Natural killer cell (primary cell): ENCODE data around the gene TULP1. TPM values are rescaled to one million over a fixed set of nuclear protein-coding genes. Genes with fewer than 3 reads are reported as not detected.

Experiments
- ATAC-seq, 3 donors: fragments of 150-1000 bp in 2 of 3; fragments of 200-7000 bp in 1 of 3; cut with Tn5 transposase; 1 replicate in 1 of 3; 2 replicates in 2 of 3; pipeline ENCODE4 v1.10.0; 2021; ENCODE audit warnings: mild to moderate bottlenecking in 2 of 3, moderate library complexity in 2 of 3
- DNase-seq, 2 donors: peaks; one replicate each; pipeline versions ENCODE4 v3.0.0 to v3.0.0-alpha.2; 2013 to 2021; ENCODE audit warnings: mixed read lengths in 1 of 2
- H3K27ac ChIP-seq: one replicate; pipeline ENCODE4 v1.5.1; 2013; ENCODE audit warnings: mild to moderate bottlenecking, low read length
- H3K27me3 ChIP-seq: one replicate; pipeline ENCODE4 v1.6.1; 2013; ENCODE audit warnings: low read length; ENCODE audit not compliant: control insufficient read depth, insufficient read depth
- H3K36me3 ChIP-seq: one replicate; pipeline ENCODE4 v1.6.1; 2013; ENCODE audit warnings: low read length; ENCODE audit not compliant: control insufficient read depth, insufficient read depth
- H3K4me1 ChIP-seq: one replicate; pipeline ENCODE4 v1.6.1; 2013; ENCODE audit warnings: low read length; ENCODE audit not compliant: control insufficient read depth, insufficient read depth
- H3K4me3 ChIP-seq: one replicate; pipeline ENCODE4 v1.5.1; 2013; ENCODE audit warnings: low read length
- H3K9me3 ChIP-seq: one replicate; pipeline ENCODE4 v1.6.1; 2013; ENCODE audit warnings: low read length; ENCODE audit not compliant: control insufficient read depth, insufficient read depth
- H3K27ac Mint-ChIP-seq, 2 donors: one replicate each; pipeline ENCODE4 v1.8.0; 2022; ENCODE audit warnings: mild to moderate bottlenecking in 2 of 2, mixed read lengths in 2 of 2, moderate library complexity in 1 of 2
- H3K27me3 Mint-ChIP-seq, 2 donors: one replicate each; pipeline ENCODE4 v1.8.0; 2022; ENCODE audit warnings: low read depth in 2 of 2, mixed read lengths in 2 of 2
- H3K36me3 Mint-ChIP-seq: one replicate; pipeline ENCODE4 v1.8.0; 2022; ENCODE audit warnings: mixed read lengths
- H3K4me1 Mint-ChIP-seq, 2 donors: one replicate each; pipeline ENCODE4 v1.8.0; 2022; ENCODE audit warnings: mixed read lengths in 2 of 2
- H3K4me3 Mint-ChIP-seq: one replicate; pipeline ENCODE4 v1.8.0; 2022; ENCODE audit warnings: mild to moderate bottlenecking, moderate library complexity, mixed read lengths
- H3K9me3 Mint-ChIP-seq, 2 donors: one replicate each; pipeline ENCODE4 v1.8.0; 2022; ENCODE audit warnings: mixed read lengths in 2 of 2
- WGBS: methylation state at CpG from one replicate; pipeline ENCODE4 v1.1.7; 2013; ENCODE audit warnings: missing lambda C conversion rate; ENCODE audit not compliant: insufficient coverage; 5-methylcytosine and 5-hydroxymethylcytosine counted together
- intact Hi-C: fragments of 100-400 bp; cut with micrococcal nuclease; formaldehyde crosslinking; loops from one replicate; pipeline ENCODE4 v1.14.2; 2022
- total RNA-seq, 4 donors: library from RNA; stranded (reverse); fragments of 120-200 nt in 1 of 4; gene quantifications; one replicate each; pipeline versions ENCODE4 v1.2.3 to v1.2.4, GENCODE V29; 2013 to 2022
- TF ChIP-seq, protein P1 (sequence below): fragments of 200-600 bp; IDR thresholded peaks from one replicate; pipeline ENCODE4 v1.8.0; 2022; ENCODE audit warnings: antibody characterized with exemption

The TULP1 gene
- total RNA-seq, 3 donors from 2014 or later (not counting 1 experiment from before 2014, with no cell fraction given): not detected

DNA sequence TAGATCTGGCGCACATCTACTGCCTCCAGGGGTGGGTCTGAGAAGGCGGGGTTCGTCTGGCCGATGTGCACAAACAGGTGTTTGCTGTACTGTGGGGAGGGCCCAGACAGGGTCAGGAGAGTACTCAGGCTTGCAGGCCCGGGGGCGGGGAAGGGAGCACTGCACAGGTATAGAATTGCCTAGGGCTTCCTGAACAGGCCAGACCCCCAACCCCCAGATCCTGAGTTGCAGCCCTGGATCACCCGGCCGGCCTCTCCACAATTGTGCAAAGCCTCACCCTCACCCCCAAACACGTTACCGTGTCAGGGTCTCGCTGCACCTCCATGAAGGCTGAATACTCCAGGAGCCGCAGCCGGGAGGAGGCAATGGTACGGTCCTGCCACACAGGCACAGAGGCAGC is 36.7 kb downstream of the TULP1 start:
- DNase-seq (no peak), ATAC-seq (peak in 1 of 3 donors; percentile 6)
- Histone ChIP-seq H3K4me3 (no peak overlapping the region), H3K36me3 (peaks cover 24% of the 10 kb centered on the region), H3K27me3 (no peaks in the 10 kb centered on the region), H3K4me1 (peaks cover 7% of the 10 kb centered on the region), H3K27ac (no peak overlapping the region), H3K9me3 (no peaks in the 10 kb centered on the region)
- intact Hi-C loops: no loop called here
- H3K36me3 Mint-ChIP-seq: no peaks in the 10 kb centered on the region
- TF ChIP-seq, protein P1, sequence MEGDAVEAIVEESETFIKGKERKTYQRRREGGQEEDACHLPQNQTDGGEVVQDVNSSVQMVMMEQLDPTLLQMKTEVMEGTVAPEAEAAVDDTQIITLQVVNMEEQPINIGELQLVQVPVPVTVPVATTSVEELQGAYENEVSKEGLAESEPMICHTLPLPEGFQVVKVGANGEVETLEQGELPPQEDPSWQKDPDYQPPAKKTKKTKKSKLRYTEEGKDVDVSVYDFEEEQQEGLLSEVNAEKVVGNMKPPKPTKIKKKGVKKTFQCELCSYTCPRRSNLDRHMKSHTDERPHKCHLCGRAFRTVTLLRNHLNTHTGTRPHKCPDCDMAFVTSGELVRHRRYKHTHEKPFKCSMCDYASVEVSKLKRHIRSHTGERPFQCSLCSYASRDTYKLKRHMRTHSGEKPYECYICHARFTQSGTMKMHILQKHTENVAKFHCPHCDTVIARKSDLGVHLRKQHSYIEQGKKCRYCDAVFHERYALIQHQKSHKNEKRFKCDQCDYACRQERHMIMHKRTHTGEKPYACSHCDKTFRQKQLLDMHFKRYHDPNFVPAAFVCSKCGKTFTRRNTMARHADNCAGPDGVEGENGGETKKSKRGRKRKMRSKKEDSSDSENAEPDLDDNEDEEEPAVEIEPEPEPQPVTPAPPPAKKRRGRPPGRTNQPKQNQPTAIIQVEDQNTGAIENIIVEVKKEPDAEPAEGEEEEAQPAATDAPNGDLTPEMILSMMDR: no peak
- 90% methylated on average over 13 of the region's 14 CpGs for WGBS
- peaks cover under 1% of the 10 kb centered on the region in 2 donors for H3K4me1 Mint-ChIP-seq
- no peaks in the 10 kb centered on the region for H3K9me3 Mint-ChIP-seq
- no peak overlapping the region for H3K27ac Mint-ChIP-seq
- H3K4me3 Mint-ChIP-seq: no peak overlapping the region
- no peaks in the 10 kb centered on the region for H3K27me3 Mint-ChIP-seq

- intact Hi-C loops: no loop called here
- no peak overlapping the region for H3K27ac ChIP-seq
- H3K4me1 Mint-ChIP-seq: peaks cover 4 to 5% of the 10 kb centered on the region in 2 donors
- TF ChIP-seq, protein P1: no peak
- DNase-seq (peak in 1 of 2 donors; percentile 5), ATAC-seq (no peak)
- H3K4me1 ChIP-seq: peaks cover 7% of the 10 kb centered on the region
- 96% methylated on average over 4 of the region's 4 CpGs for WGBS
- no peaks in the 10 kb centered on the region for H3K27me3 Mint-ChIP-seq
- H3K36me3 ChIP-seq: peaks cover 29% of the 10 kb centered on the region
- H3K27me3 ChIP-seq: no peaks in the 10 kb centered on the region
- H3K9me3 Mint-ChIP-seq: no peaks in the 10 kb centered on the region
- no peak overlapping the region for H3K27ac Mint-ChIP-seq
- no peaks in the 10 kb centered on the region for H3K9me3 ChIP-seq
- no peak overlapping the region for H3K4me3 ChIP-seq
- no peaks in the 10 kb centered on the region for H3K36me3 Mint-ChIP-seq
- no peak overlapping the region for H3K4me3 Mint-ChIP-seq
Observed at GRCh38 chr6:35475573-35475972, 37.1 kb downstream of the TULP1 start.

- Histone ChIP-seq H3K9me3 (no peaks in the 10 kb centered on the region), H3K27ac (no peak overlapping the region), H3K36me3 (peaks cover 33% of the 10 kb centered on the region), H3K4me3 (no peak overlapping the region), H3K27me3 (no peaks in the 10 kb centered on the region), H3K4me1 (peaks cover 10% of the 10 kb centered on the region)
- peak overlapping the region in 1 of 2 donors; percentile 20 for H3K27ac Mint-ChIP-seq
- ATAC-seq (no peak), DNase-seq (peak in 1 of 2 donors; percentile 3)
- H3K4me3 Mint-ChIP-seq: no peak overlapping the region
- WGBS: 96% methylated on average over 20 of the region's 20 CpGs
- peaks cover 10% of the 10 kb centered on the region in 2 donors for H3K4me1 Mint-ChIP-seq
- H3K27me3 Mint-ChIP-seq: no peaks in the 10 kb centered on the region
- intact Hi-C loops: no loop called here
- no peaks in the 10 kb centered on the region for H3K9me3 Mint-ChIP-seq
- H3K36me3 Mint-ChIP-seq: no peaks in the 10 kb centered on the region
- TF ChIP-seq, protein P1: no peak
Observed at GRCh38 chr6:35474942-35475570, 37.6 kb downstream of the TULP1 start.
